Measurements from ENCODE around the gene MAP4K2. TPM values are rescaled to one million over a fixed set of nuclear protein-coding genes. Genes with fewer than 3 reads are reported as not detected.

Gene MAP4K2
- total RNA-seq, 4 donors from 2014 or later: 35.5 to 77.8 (median 37.5) TPM

DNA sequence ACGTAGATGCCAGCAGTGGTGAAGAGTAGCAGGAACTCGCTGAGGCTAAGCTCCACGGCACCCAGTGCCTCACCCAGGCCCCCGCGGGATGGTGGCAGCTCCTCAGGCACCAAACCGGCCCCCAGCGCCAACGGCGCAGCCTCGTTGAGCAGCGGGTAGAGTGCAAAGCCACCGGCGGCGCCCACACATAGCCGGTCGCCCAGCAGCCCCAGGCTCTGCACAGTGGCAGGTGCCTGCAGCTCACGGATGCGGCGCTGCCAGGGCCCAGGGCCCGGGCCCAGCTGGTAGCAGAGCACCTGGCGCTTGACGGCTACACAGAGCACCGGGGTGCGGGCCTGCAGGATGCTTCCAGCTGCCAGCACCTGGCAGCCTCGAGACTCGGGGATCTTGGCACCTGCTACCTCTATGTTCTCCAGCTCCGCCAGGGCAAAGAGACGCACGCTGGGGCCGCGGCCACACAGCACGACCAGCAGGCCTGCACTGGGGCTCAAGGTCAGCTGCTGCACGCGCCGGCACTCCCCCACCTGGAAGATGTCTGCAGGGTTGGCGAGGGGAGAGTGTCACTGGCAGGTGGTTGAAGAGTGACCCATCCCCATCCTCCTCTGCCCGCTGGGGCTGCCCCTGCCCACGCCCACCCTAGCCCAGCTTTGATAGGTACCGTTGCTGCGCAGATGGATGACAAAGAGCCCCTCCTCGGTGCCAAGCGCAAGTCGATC lies 26.7 kb upstream of the MAP4K2 start:
- no peaks in the 10 kb centered on the region for H3K27me3 ChIP-seq
- DNase-seq: no peak
- peaks cover 15 to 16% of the 10 kb centered on the region in 2 donors for H3K36me3 ChIP-seq
- H3K27ac ChIP-seq: no peak overlapping the region
- WGBS, 2 donors: 89 to 94% methylated on average over 13 to 20 of the region's 43 CpGs
- intact Hi-C loops (cut with DNase I): no loop called here
- H3K9me3 ChIP-seq: no peaks in the 10 kb centered on the region
- no peak overlapping the region for H3K4me3 ChIP-seq (replicated peaks in 1 of 3)
- TF ChIP-seq POLR2A (IDR thresholded peaks at IDR 0.05) (no peak), CTCF (IDR thresholded peaks at IDR 0.05) (no peak)
- no peaks in the 10 kb centered on the region for H3K4me1 ChIP-seq

DNA sequence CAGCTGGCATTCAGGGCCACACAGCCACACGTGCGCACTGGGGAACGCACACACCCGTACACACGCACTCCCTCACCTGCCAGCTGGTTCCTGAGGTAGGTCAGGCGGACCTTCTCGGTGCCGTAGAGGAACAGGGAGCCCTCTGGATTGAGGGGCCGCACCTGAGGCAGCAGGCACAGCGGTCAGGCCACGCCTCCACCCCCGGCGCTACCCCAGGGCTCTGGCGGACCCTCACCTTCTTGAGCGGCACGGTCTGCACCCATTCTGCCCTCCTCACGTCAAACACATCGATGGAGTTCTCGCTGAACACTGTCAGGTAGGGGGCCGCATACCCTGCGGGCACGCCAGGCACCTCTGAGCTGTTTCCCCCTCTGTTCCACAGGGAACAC lies 24.4 kb upstream of the MAP4K2 start:
- DNase-seq: no peak
- intact Hi-C loops (cut with DNase I): no loop called here
- H3K27me3 ChIP-seq: no peaks in the 10 kb centered on the region
- peaks cover 0 to 8% of the 10 kb centered on the region in 2 donors for H3K36me3 ChIP-seq
- 94 to 95% methylated on average over 18 to 22 of the region's 22 CpGs for WGBS, 2 donors
- H3K4me3 ChIP-seq (replicated peaks in 1 of 3): no peak overlapping the region
- no peak overlapping the region for H3K27ac ChIP-seq
- no peak for TF ChIP-seq POLR2A (IDR thresholded peaks at IDR 0.05)
- no peak for TF ChIP-seq CTCF (IDR thresholded peaks at IDR 0.05)
- H3K9me3 ChIP-seq: no peaks in the 10 kb centered on the region
- no peaks in the 10 kb centered on the region for H3K4me1 ChIP-seq

DNA sequence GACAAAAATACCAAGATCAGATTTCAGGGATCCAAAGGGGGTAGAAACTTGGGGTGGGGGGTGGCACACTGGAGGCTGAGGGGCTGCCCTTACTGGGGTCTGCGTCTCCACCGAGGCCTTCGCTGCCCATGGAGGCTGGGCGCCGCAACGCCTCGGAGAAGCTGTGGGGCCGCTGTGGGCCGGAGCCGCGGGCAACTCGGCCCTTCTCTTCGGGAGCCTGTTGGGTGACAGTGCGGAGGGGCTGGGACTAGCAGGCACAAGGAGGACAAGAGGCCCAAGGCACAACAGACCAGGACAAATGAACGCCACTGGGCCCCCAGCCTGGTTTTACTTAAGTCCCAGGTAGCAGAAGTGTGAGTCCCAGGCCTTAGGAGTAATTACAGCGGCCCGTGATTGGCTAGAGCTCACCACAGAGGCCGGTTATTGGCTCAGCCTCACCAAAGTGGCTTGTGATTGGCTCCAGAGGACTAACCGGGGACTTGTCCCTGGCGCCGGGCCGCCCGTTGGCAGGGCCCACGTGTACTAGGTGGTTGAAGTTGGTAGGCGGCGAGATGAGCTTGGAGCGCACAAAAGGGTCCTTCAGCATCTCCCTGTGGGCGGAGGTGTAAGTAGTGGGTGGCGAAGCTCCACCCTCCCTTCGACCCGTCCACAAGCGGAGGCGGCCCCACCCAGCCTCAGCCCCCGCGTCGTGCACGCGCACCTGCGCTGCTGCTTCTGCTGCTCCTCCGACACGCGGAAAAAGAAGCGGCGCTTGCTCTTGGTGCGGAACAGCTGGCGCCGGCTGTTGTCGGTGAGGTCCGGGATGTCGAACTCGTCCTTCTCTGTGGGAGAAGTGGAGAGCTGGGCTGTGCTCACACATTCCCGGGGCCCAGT lies 23.8 kb upstream of the MAP4K2 start:
- TF ChIP-seq POLR2A (IDR thresholded peaks at IDR 0.05) (no peak), CTCF (IDR thresholded peaks at IDR 0.05) (no peak)
- Histone ChIP-seq H3K36me3 (peaks cover 0 to 2% of the 10 kb centered on the region in 2 donors), H3K4me3 (replicated peaks in 1 of 3) (no peak overlapping the region), H3K4me1 (no peaks in the 10 kb centered on the region), H3K27me3 (no peaks in the 10 kb centered on the region), H3K27ac (no peak overlapping the region), H3K9me3 (no peaks in the 10 kb centered on the region)
- 87 to 94% methylated on average over 48 to 49 of the region's 52 CpGs for WGBS, 2 donors
- no peak for DNase-seq
- intact Hi-C loops (cut with DNase I): no loop called here

- intact Hi-C loops (cut with DNase I): no loop called here
- H3K27ac ChIP-seq: no peak overlapping the region
- no peaks in the 10 kb centered on the region for H3K27me3 ChIP-seq
- no peaks in the 10 kb centered on the region for H3K36me3 ChIP-seq
- no peaks in the 10 kb centered on the region for H3K4me1 ChIP-seq
- no peak overlapping the region for H3K4me3 ChIP-seq (replicated peaks in 1 of 3)
- H3K9me3 ChIP-seq: no peaks in the 10 kb centered on the region
- 91% methylated on average over 7 of the region's 7 CpGs for WGBS, 2 donors
- DNase-seq: no peak
- TF ChIP-seq POLR2A (IDR thresholded peaks at IDR 0.05) (no peak), CTCF (IDR thresholded peaks at IDR 0.05) (no peak)
Measured at GRCh38 chr11:64826062-64826461, 23.0 kb upstream of the MAP4K2 start.
